Heart left ventricle (tissue), 16 donors: ENCODE measurements around the gene KIAA0753. TPM values are rescaled to one million over a fixed set of nuclear protein-coding genes. Genes with fewer than 3 reads are reported as not detected.
A peak's percentile ranks its signal among the peaks of the same experiment; 100 is the strongest.

Source experiments
- ATAC-seq, 4 donors: fragments of 200-7000 bp; cut with Tn5 transposase; one replicate each; pipeline ENCODE4 v1.9.1; 2020 to 2022; ENCODE audit warnings: moderate library complexity in 4 of 4, mild to moderate bottlenecking in 3 of 4, moderate number of reproducible peaks in 1 of 4
- DNase-seq, 5 donors: peaks; one replicate each; pipeline ENCODE4 v3.0.0-alpha.2; 2020
- H3K27ac ChIP-seq, 12 donors: fragments of 200-600 bp; sonication (generic) in 4 of 12; one replicate each; pipeline versions ENCODE4 v1.5.0 to v1.8.0; 2016 to 2022; ENCODE audit warnings: mild to moderate bottlenecking in 2 of 12
- H3K27me3 ChIP-seq, 9 donors: fragments of 200-600 bp; sonication (generic) in 2 of 9; one replicate each; pipeline versions ENCODE4 v1.5.1 to v1.8.0; 2016 to 2022; ENCODE audit warnings: mild to moderate bottlenecking in 3 of 9
- H3K36me3 ChIP-seq, 9 donors: fragments of 200-600 bp; sonication (generic) in 2 of 9; one replicate each; pipeline versions ENCODE4 v1.5.0 to v1.8.0; 2018 to 2022; ENCODE audit warnings: mild to moderate bottlenecking in 2 of 9
- H3K4me1 ChIP-seq, 12 donors: fragments of 200-600 bp; sonication (generic) in 4 of 12; one replicate each; pipeline versions ENCODE4 v1.5.0 to v1.8.0; 2016 to 2022; ENCODE audit warnings: mild to moderate bottlenecking in 3 of 12
- H3K4me3 ChIP-seq, 12 donors: fragments of 200-600 bp; sonication (generic) in 4 of 12; one replicate each; pipeline versions ENCODE4 v1.5.0 to v1.8.0; 2017 to 2022; ENCODE audit warnings: mild to moderate bottlenecking in 9 of 12, moderate library complexity in 4 of 12
- H3K9me3 ChIP-seq, 12 donors: fragments of 200-600 bp; sonication (generic) in 4 of 12; one replicate each; pipeline versions ENCODE4 v1.5.0 to v1.8.0; 2016 to 2022; ENCODE audit warnings: mild to moderate bottlenecking in 1 of 12
- CTCF ChIP-seq, 12 donors: fragments of 200-600 bp; sonication (generic) in 4 of 12; IDR thresholded peaks; one replicate each; pipeline versions ENCODE4 v1.5.0 to v1.8.0; 2018 to 2022; ENCODE audit warnings: antibody characterized with exemption in 12 of 12, mild to moderate bottlenecking in 5 of 12
- POLR2A ChIP-seq, 2 donors: fragments of 450-650 bp; IDR thresholded peaks; one replicate each; pipeline ENCODE4 v1.6.1; 2017; ENCODE audit warnings: antibody characterized with exemption in 2 of 2, mild to moderate bottlenecking in 2 of 2, moderate library complexity in 2 of 2
- WGBS, 4 donors: extraction: QIAGEN DNeasy Blood & Tissue Kit in 2 of 4; methylation state at CpG; one replicate each; pipeline versions ENCODE4 v1.1.5 to v1.1.7; 2013 to 2018; 5-methylcytosine and 5-hydroxymethylcytosine counted together
- intact Hi-C, 10 donors: fragments of 100-400 bp; cut with DNase I; formaldehyde crosslinking; loops; one replicate each; pipeline versions ENCODE4 v1.11.1 to v1.14.2; 2022
- polyA plus RNA-seq, 2 donors: library from polyadenylated mRNA; stranded (reverse); fragments of 200-250 nt; gene quantifications; one replicate each; pipeline ENCODE4 v1.2.3, GENCODE V29; 2013
- total RNA-seq, 9 donors: library from RNA; depleted of rRNA in 2 of 9; stranded (reverse); fragments of >200 nt in 2 of 9; fragmentation: NEBNext Ultra II Directional in 3 of 9; extraction: Animal tissue kit (Norgen Biotek cat#: 25700) in 3 of 9; gene quantifications; one replicate each; pipeline versions ENCODE4 v1.1.0 to v1.2.4, GENCODE V29; 2016 to 2023
- donor health status: ischemic (EF 13 %, LVEDD 7.1; RV severe dilation, severe dysfunction).
- donor health status: healthy with polysubstance abuse.
- donor health status: DM: no; HTN: yes; CAD: no.
- donor health status: DM: no; HTN: no; CAD: no.
- donor health status: ischemic (EF 25% LVEDD 6.9; RV normal size, moderate dysfunction).
- donor health status: ischemic (EF 25% LVEDD 5.7; RV mildly dilated, moderate dysfunction).
- donor health status: healthy.
- donor health status: DM: yes; HTN: yes; CAD: no.
- donor health status: ischemic (EF 35%, LVEDD 5.7; RV mildly dilated, moderate dysfunction).
- donor health status: nonischemic (EF 11% LVEDD 7.7; RV severe dilation, severe dysfunction).
- donor health status: DM: yes; HTN: yes; CAD: no.
- donor health status: PGD.
- donor health status: ischemic (EF 29% LVEDD 5.4; RV normal size, mild dysfunction).
- donor health status: nonischemic (EF 23%, LVEDD 6.1; RV moderate dilation, normal function).

KIAA0753 gene
- total and polyA plus RNA-seq, 11 donors: 2.7 to 10.2 (median 5.0) TPM

GRCh38 chr17:6605142-6605541 lies 35.4 kb downstream of the KIAA0753 start:
- H3K4me1 ChIP-seq: peaks cover 0 to 8% (median 0%) of the 10 kb centered on the region in 12 donors
- WGBS, 4 donors: 94 to 96% (median 95%) methylated on average over 6 of the region's 6 CpGs; no CpG with 5 or more reads in 1 of the 4 donors
- intact Hi-C loops: no loop called here
- H3K27me3 ChIP-seq: no peaks in the 10 kb centered on the region
- DNase-seq (no peak), ATAC-seq (no peak)
- TF ChIP-seq POLR2A (IDR thresholded peaks at IDR 0.05) (no peak), CTCF (IDR thresholded peaks at IDR 0.05) (no peak)
- H3K9me3 ChIP-seq: no peaks in the 10 kb centered on the region
- no peak overlapping the region for H3K4me3 ChIP-seq
- H3K36me3 ChIP-seq: peaks cover 0 to 89% (median 77%) of the 10 kb centered on the region in 9 donors
- no peak overlapping the region for H3K27ac ChIP-seq

- Histone ChIP-seq H3K36me3 (peaks cover 0 to 89% (median 77%) of the 10 kb centered on the region in 9 donors), H3K27ac (no peak overlapping the region), H3K4me3 (no peak overlapping the region), H3K9me3 (no peaks in the 10 kb centered on the region), H3K4me1 (peaks cover 0 to 11% (median 0%) of the 10 kb centered on the region in 12 donors), H3K27me3 (no peaks in the 10 kb centered on the region)
- WGBS, 4 donors: 62 to 82% (median 76%) methylated on average over 3 of the region's 3 CpGs
- TF ChIP-seq POLR2A (IDR thresholded peaks at IDR 0.05) (no peak), CTCF (IDR thresholded peaks at IDR 0.05) (no peak)
- DNase-seq (peak in 3 of 5 donors; percentile 18 to 34 (median 25)), ATAC-seq (no peak)
- intact Hi-C loops: no loop called here
Observed at GRCh38 chr17:6603744-6604325, 36.7 kb downstream of the KIAA0753 start.

- 92 to 95% (median 94%) methylated on average over 2 of the region's 2 CpGs for WGBS, 4 donors
- peaks cover 0 to 89% (median 67%) of the 10 kb centered on the region in 9 donors for H3K36me3 ChIP-seq
- intact Hi-C loops: no loop called here
Observed at GRCh38 chr17:6602141-6602540, 38.4 kb downstream of the KIAA0753 start.

GRCh38 chr17:6599364-6599763 lies 41.1 kb downstream of the KIAA0753 start:
- no peak overlapping the region for H3K4me3 ChIP-seq
- H3K36me3 ChIP-seq: peaks cover 0 to 89% (median 68%) of the 10 kb centered on the region in 9 donors
- no peaks in the 10 kb centered on the region for H3K27me3 ChIP-seq
- TF ChIP-seq POLR2A (IDR thresholded peaks at IDR 0.05) (no peak), CTCF (IDR thresholded peaks at IDR 0.05) (no peak)
- peaks cover 0 to 23% (median 0%) of the 10 kb centered on the region in 12 donors for H3K4me1 ChIP-seq
- peak overlapping the region in 1 of 12 donors; percentile 73 for H3K27ac ChIP-seq
- intact Hi-C loops: no loop called here
- ATAC-seq: peak in 2 of 4 donors; percentile 62 to 75
- DNase-seq: no peak
- no peaks in the 10 kb centered on the region for H3K9me3 ChIP-seq

More at GRCh38 chr17:6602141-6602540, 38.4 kb downstream of the KIAA0753 start:
- TF ChIP-seq POLR2A (IDR thresholded peaks at IDR 0.05): no peak
- TF ChIP-seq CTCF (IDR thresholded peaks at IDR 0.05): no peak
- Histone ChIP-seq H3K9me3 (no peaks in the 10 kb centered on the region), H3K27ac (no peak overlapping the region), H3K4me1 (peaks cover 0 to 23% (median 0%) of the 10 kb centered on the region in 12 donors), H3K4me3 (no peak overlapping the region), H3K27me3 (no peaks in the 10 kb centered on the region)
- no peak for DNase-seq
- no peak for ATAC-seq
